DMS153 (cell line): ENCODE data around the gene SUSD1.
"Not testable (repeated sequence)": the region's sequence is repeated elsewhere in the genome, so short reads cannot be mapped to it uniquely, and the experiment has no call there.

ENCODE experiments used
- DNase-seq: peaks from one replicate; lab custom pipeline; 2025; lab: John Stamatoyannopoulos, UW

SUSD1 gene

GRCh38 chr9:112174965-112175795 lies at the start of gene SUSD1:
Gene SUSD1 (minus strand): TSS chr9:112175297. CDS start chr9:112175235, 62 bp downstream.
- no peak for DNase-seq

- no peak for DNase-seq
Measured at GRCh38 chr9:112224401-112225289, 49.5 kb upstream of the SUSD1 start.

GRCh38 chr9:112218908-112219307 lies 43.8 kb upstream of the SUSD1 start:
- no peak for DNase-seq

- DNase-seq, result no peak
Measured at GRCh38 chr9:112212926-112213325, 37.8 kb upstream of the SUSD1 start.

GRCh38 chr9:112207451-112207850 lies 32.4 kb upstream of the SUSD1 start:
- no peak for DNase-seq

- DNase-seq, result no peak
Measured at GRCh38 chr9:112203536-112203935, 28.4 kb upstream of the SUSD1 start.

GRCh38 chr9:112200711-112201110 lies 25.6 kb upstream of the SUSD1 start:
- no peak for DNase-seq

- peak; percentile 20 for DNase-seq
Measured at GRCh38 chr9:112198646-112199045, 23.5 kb upstream of the SUSD1 start.

- no peak for DNase-seq
Measured at GRCh38 chr9:112194969-112195431, 19.9 kb upstream of the SUSD1 start.

- no peak for DNase-seq
Measured at GRCh38 chr9:112193572-112194288, 18.6 kb upstream of the SUSD1 start.

- DNase-seq, result not testable (repeated sequence)
Measured at GRCh38 chr9:112190320-112190719, 15.2 kb upstream of the SUSD1 start.

- no peak for DNase-seq
Measured at GRCh38 chr9:112188884-112189283, 13.8 kb upstream of the SUSD1 start.

- DNase-seq, result no peak
Measured at GRCh38 chr9:112187404-112187803, 12.3 kb upstream of the SUSD1 start.

- DNase-seq, result no peak
Measured at GRCh38 chr9:112186695-112187094, 11.6 kb upstream of the SUSD1 start.

GRCh38 chr9:112184946-112185345 lies 9.8 kb upstream of the SUSD1 start:
- DNase-seq, result no peak

- no peak for DNase-seq
Measured at GRCh38 chr9:112184221-112184620, 9.1 kb upstream of the SUSD1 start.

- DNase-seq, result no peak
Measured at GRCh38 chr9:112180387-112180881, 5.3 kb upstream of the SUSD1 start.

- DNase-seq, result no peak
Measured at GRCh38 chr9:112179816-112180215, 4.7 kb upstream of the SUSD1 start.

- DNase-seq, result no peak
Measured at GRCh38 chr9:112176524-112176923, 1.4 kb upstream of the SUSD1 start.

GRCh38 chr9:112175796-112176315 lies 759 bp upstream of the SUSD1 start:
- DNase-seq, result no peak

GRCh38 chr9:112174222-112174964 lies 704 bp downstream of the SUSD1 start:
- DNase-seq, result no peak
